K562 (cell line): Measurements from ENCODE around the gene ABLIM2. TPM values are rescaled to one million over a fixed set of nuclear protein-coding genes. Genes with fewer than 3 reads are reported as not detected.

ENCODE experiments used
- ATAC-seq: fragments of 200-7000 bp; cut with Tn5 transposase; 3 replicates; pipeline ENCODE4 v1.9.1; 2020; ENCODE audit warnings: moderate library complexity
- BruUV-seq: library from RNA; stranded (reverse); fragments of 400-500 nt; replicated peaks from 2 replicates; lab custom pipeline; 2021; lab: Mats Ljungman, UMichigan
- CTCF ChIA-PET: fragments of 300-600 bp; formaldehyde crosslinking; extraction: SDS; loops from one replicate; lab custom pipeline; 2021; ENCODE audit warnings: low intra/inter-chr PET ratio; lab: Yijun Ruan, JAX
- POLR2A ChIA-PET: fragments of 300-600, 350-650 bp; sonication (Branson Sonifier 250); formaldehyde crosslinking; extraction: SDS; loops from one replicate; lab custom pipeline; 2021; ENCODE audit warnings: antibody characterized with exemption, inconsistent platforms; lab: Yijun Ruan, JAX
- DNase-seq, 4 experiments: peaks; one replicate each; pipeline versions ENCODE4 v3.0.0 to v3.0.0-alpha.2; 2011 to 2018; ENCODE audit warnings: low spot score in 3 of 4, mixed read lengths in 3 of 4; ENCODE audit errors: extremely low read depth in 1 of 4
- FAIRE-seq: peaks from 2 replicates; lab custom pipeline; 2011; peaks lifted over from hg19 to GRCh38; lab: Jason Lieb, UNC
- H2AFZ ChIP-seq: 2 replicates; pipeline ENCODE4 v1.6.0; 2011; ENCODE audit warnings: low read depth, low read length, control low read depth, inconsistent platforms
- H3K27ac ChIP-seq: fragments of 200-600 bp; 3 replicates; pipeline ENCODE4 v1.8.0; 2011; ENCODE audit warnings: low read depth, mild to moderate bottlenecking, control low read depth, inconsistent platforms, low read length, moderate library complexity, mixed read lengths; ENCODE audit errors: extremely low read depth
- H3K27me3 ChIP-seq, 2 experiments: fragments of 300-600 bp in 1 of 2; 2 replicates in 1 of 2; 3 replicates in 1 of 2; pipeline versions ENCODE4 v1.6.0 to v1.8.0; 2011; ENCODE audit warnings: inconsistent platforms in 2 of 2, low read length in 2 of 2, mild to moderate bottlenecking in 1 of 2, mixed read lengths in 1 of 2, moderate library complexity in 1 of 2; ENCODE audit not compliant: control insufficient read depth in 2 of 2, insufficient read depth in 2 of 2
- H3K36me3 ChIP-seq: fragments of 300-600 bp; 3 replicates; pipeline ENCODE4 v1.8.0; 2011; ENCODE audit warnings: mild to moderate bottlenecking, low read length, inconsistent platforms; ENCODE audit not compliant: control insufficient read depth, insufficient read depth
- H3K4me1 ChIP-seq, 2 experiments: fragments of 200-600 bp in 1 of 2; replicated peaks in 1 of 2; 2 replicates in 1 of 2; 3 replicates in 1 of 2; pipeline versions ENCODE4 v1.5.1 to v1.8.0; 2011; ENCODE audit warnings: inconsistent platforms in 2 of 2, low read length in 2 of 2, mild to moderate bottlenecking in 1 of 2, mixed read lengths in 1 of 2, moderate library complexity in 1 of 2; ENCODE audit not compliant: control insufficient read depth in 2 of 2, insufficient read depth in 2 of 2
- H3K4me2 ChIP-seq: 2 replicates; pipeline ENCODE4 v1.6.1; 2011; ENCODE audit warnings: low read length, control low read depth, inconsistent platforms, mixed read lengths; ENCODE audit not compliant: insufficient read depth
- H3K4me3 ChIP-seq: fragments of 200-600 bp; sonication (generic), shearing (Covaris generic); 2 replicates; pipeline ENCODE4 v1.5.1; 2016; ENCODE audit warnings: control low read depth, inconsistent platforms
- H3K79me2 ChIP-seq: fragments of 200-600 bp; 3 replicates; pipeline ENCODE4 v1.8.0; 2011; ENCODE audit warnings: low read length, inconsistent platforms; ENCODE audit not compliant: control insufficient read depth, insufficient read depth
- H3K9ac ChIP-seq, 2 experiments: 2 replicates each; pipeline versions ENCODE4 v1.6.0 to v1.6.1; 2011; ENCODE audit warnings: low read depth in 2 of 2, low read length in 2 of 2, control low read depth in 1 of 2, inconsistent platforms in 1 of 2, mild to moderate bottlenecking in 1 of 2, mixed read lengths in 1 of 2; ENCODE audit not compliant: insufficient read depth in 1 of 2
- H3K9me1 ChIP-seq: one replicate; pipeline ENCODE4 v1.6.0; 2011; ENCODE audit warnings: inconsistent platforms, mild to moderate bottlenecking, low read length, moderate library complexity; ENCODE audit not compliant: control insufficient read depth, insufficient read depth
- H3K9me3 ChIP-seq: replicated peaks from 2 replicates; pipeline ENCODE4 v1.5.1; 2011; ENCODE audit warnings: low read depth, low read length, inconsistent platforms; ENCODE audit not compliant: control insufficient read depth, insufficient read depth
- H4K20me1 ChIP-seq: replicated peaks from 2 replicates; pipeline ENCODE4 v1.6.1; 2011; ENCODE audit warnings: low read length, inconsistent platforms, mixed read lengths; ENCODE audit not compliant: control insufficient read depth, insufficient read depth
- ESRRA ChIP-seq: fragments of 450-650 bp; IDR thresholded peaks from 2 replicates; pipeline ENCODE4 v1.6.1; 2014; ENCODE audit warnings: low read depth, mild to moderate bottlenecking, moderate library complexity, borderline replicate concordance
- HEY1 ChIP-seq: fragments of 250-450 bp; sonication (Bioruptor Pico); IDR thresholded peaks from 2 replicates; pipeline ENCODE4 v1.5.0; 2020; ENCODE audit warnings: mild to moderate bottlenecking, moderate library complexity, borderline replicate concordance
- KLF16 ChIP-seq: IDR thresholded peaks from 2 replicates; pipeline ENCODE4 v1.6.1; 2016; ENCODE audit warnings: antibody characterized with exemption
- NCOA1 ChIP-seq: fragments of 450-650 bp; IDR thresholded peaks from 2 replicates; pipeline ENCODE4 v1.6.1; 2016; ENCODE audit warnings: low read depth
- NFIC ChIP-seq: fragments of 450-650 bp; IDR thresholded peaks from 2 replicates; pipeline ENCODE4 v1.6.1; 2017; ENCODE audit warnings: mild to moderate bottlenecking, inconsistent platforms
- SPI1 ChIP-seq: IDR thresholded peaks from 2 replicates; pipeline ENCODE4 v1.6.1; 2011; ENCODE audit warnings: low read depth, low read length, control low read depth, borderline replicate concordance
- WGBS: fragments of 100-300 bp; shearing (Covaris generic); methylation state at CpG from one replicate; pipeline ENCODE4 v1.1.6; 2016; ENCODE audit warnings: low coverage, mixed read lengths; ENCODE audit not compliant: insufficient coverage; ENCODE audit errors: missing lambda C conversion rate; 5-methylcytosine and 5-hydroxymethylcytosine counted together
- in situ Hi-C: fragments of 300-500 bp; cut with MboI; formaldehyde crosslinking; loops from 4 replicates; pipeline ENCODE4 v1.15.0; 2018; ENCODE audit warnings: inconsistent platforms, mixed read lengths
- intact Hi-C: fragments of 100-400 bp; cut with micrococcal nuclease; formaldehyde crosslinking; loops from 2 replicates; pipeline ENCODE4 v1.14.2; 2022
- polyA plus RNA-seq, 8 experiments: library from polyadenylated mRNA; depleted of rRNA in 4 of 8; stranded (reverse) in 5 of 8; unstranded in 3 of 8; fragments of >200 nt; fragmentation: Nextera tagmentation in 2 of 8; fragmentation: Illumina TruSeq in 1 of 8; extraction: Ambion mirVana in 2 of 8; extraction: Trizol in 1 of 8; gene quantifications; 2 replicates each; pipeline versions ENCODE4 v1.2.1 to v1.2.3, GENCODE V29; 2011 to 2014; ENCODE audit warnings: inconsistent platforms in 1 of 8, missing spikeins in 1 of 8
- total RNA-seq, 7 experiments: library from RNA; depleted of rRNA in 6 of 7; stranded (reverse); fragments of >200 nt in 6 of 7; fragmentation: Illumina TruSeq in 2 of 7; extraction: Trizol in 2 of 7; gene quantifications; 2 replicates each; pipeline versions ENCODE4 v1.2.1 to v1.2.3, GENCODE V29; 2011 to 2021; ENCODE audit warnings: low replicate concordance in 1 of 7
- TF ChIP-seq, protein P1 (sequence below): sonication (generic); formaldehyde crosslinking; IDR thresholded peaks from 2 replicates; pipeline ENCODE4 v1.8.0; 2022; ENCODE audit warnings: mild to moderate bottlenecking, missing genetic modification reagents

ABLIM2 gene
- total and polyA plus RNA-seq, 9 of the 15 experiments (the other 6 are each of a cell fraction or from before 2014, with no cell fraction given) = not detected

DNA sequence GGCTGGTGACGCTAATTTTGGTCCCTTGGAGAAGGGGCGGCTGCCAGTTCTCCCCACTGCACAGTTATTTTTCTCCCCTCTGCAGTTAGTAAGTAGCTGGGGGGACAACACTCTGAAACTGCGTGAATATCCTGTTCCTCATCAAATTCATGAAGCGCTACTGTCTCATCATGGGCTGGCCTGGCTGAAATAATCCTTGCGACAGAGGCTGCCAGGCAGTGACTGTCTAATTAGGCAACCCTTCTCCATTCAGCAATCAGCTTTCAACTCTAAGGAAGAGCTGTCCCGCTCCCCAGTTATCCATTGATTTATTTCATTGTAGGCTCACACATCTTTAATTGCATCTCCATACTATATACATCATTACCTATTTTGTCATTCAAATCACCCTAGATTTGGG, 48.7 kb upstream of the ABLIM2 start:
- ChIA-PET CTCF (no interaction called here), POLR2A (interaction anchor here (0.8 to 2.0 kb wide), 4 partner anchors 8 to 18 kb away, joined by 3 to 8 read pairs (median 4); partner anchors contain the start of gene SH3TC1)
- peaks cover 0 to 17% of the 10 kb centered on the region in 2 experiments; a peak in 2 of 5 replicates for H3K4me1 ChIP-seq
- intact Hi-C loops (no loop called here), in situ Hi-C loops (no loop called here)
- H3K27me3 ChIP-seq = peaks cover 18 to 72% of the 10 kb centered on the region in 2 experiments; a peak in 4 of 5 replicates
- H3K79me2 ChIP-seq = no peaks in the 10 kb centered on the region
- H3K9me3 ChIP-seq = no peaks in the 10 kb centered on the region
- no TSS peak for BruUV-seq
- no peak overlapping the region for H3K4me3 ChIP-seq
- DNase-seq (no peak), FAIRE-seq (no peak), ATAC-seq (no peak)
- peaks cover 20% of the 10 kb centered on the region for H4K20me1 ChIP-seq
- TF ChIP-seq NCOA1 (no peak), ESRRA (no peak)
- H3K36me3 ChIP-seq = no peaks in the 10 kb centered on the region
- H2AFZ ChIP-seq = no peak overlapping the region
- H3K9me1 ChIP-seq = no peaks in the 10 kb centered on the region
- H3K9ac ChIP-seq = no peak overlapping the region
- WGBS = 19% methylated on average over 6 of the region's 6 CpGs
- no peak overlapping the region for H3K4me2 ChIP-seq
- no peak overlapping the region for H3K27ac ChIP-seq

DNA sequence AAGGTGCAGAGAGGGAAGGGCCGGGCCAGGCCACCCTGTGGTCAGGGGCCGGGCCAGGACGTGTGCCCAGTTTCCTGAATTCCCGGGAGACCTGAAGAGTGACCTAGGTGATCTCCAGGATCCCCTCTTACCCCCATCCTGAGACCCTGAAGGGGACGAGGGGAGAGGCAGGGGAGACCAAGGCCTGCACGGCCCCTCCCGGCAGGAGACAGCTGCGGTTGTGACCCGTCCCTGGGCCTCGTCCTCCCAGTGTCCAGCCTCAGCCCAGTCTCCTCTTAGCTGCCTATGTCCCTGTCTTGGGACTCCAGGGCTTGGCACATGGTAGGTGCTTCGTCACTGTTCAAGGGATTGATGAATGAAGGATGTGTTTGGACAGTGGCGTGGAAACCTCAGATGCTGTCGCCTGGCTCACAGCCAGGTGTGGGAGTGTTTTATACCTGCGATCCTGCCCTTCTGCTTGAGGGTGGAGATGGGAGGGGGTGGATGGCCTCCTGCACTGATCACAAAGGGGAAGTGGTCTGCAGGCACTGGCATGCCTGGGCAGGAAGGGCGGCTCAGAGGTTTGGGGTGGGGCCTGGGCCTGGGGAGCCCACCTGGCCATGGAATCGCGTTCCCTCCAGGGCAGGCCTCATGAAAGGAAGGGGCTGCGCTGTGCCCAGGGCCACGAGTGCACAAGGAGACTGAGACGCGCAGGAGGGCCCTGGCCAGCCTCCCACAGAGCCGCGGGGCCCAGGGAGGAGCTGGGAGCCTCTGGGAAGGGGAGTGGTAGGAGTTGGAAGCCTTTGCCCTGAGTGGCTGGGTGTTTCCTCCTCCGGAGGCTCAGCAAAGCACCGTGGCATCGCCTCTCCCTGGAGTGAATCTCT, 47.4 kb upstream of the ABLIM2 start:
- Histone ChIP-seq H3K9me3 (no peaks in the 10 kb centered on the region), H3K9me1 (no peaks in the 10 kb centered on the region), H3K4me2 (no peak overlapping the region), H3K27me3 (peaks cover 18 to 73% of the 10 kb centered on the region in 2 experiments; a peak in 4 of 5 replicates), H3K4me1 (peaks cover 0 to 17% of the 10 kb centered on the region in 2 experiments; a peak in 2 of 5 replicates), H2AFZ (no peak overlapping the region), H3K36me3 (no peaks in the 10 kb centered on the region), H3K9ac (peak overlapping the region in 1 of 2 experiments; percentile 14; a peak in 1 of 4 replicates), H3K4me3 (no peak overlapping the region), H3K79me2 (no peaks in the 10 kb centered on the region), H3K27ac (no peak overlapping the region), H4K20me1 (peaks cover 20% of the 10 kb centered on the region)
- in situ Hi-C loops (no loop called here), intact Hi-C loops (no loop called here)
- DNase-seq (no peak), ATAC-seq (no peak), FAIRE-seq (no peak)
- 6% methylated on average over 18 of the region's 26 CpGs for WGBS
- ChIA-PET POLR2A (interaction anchor here (0.5 to 2.0 kb wide), 5 partner anchors 12 to 170 kb away, joined by 3 to 8 read pairs (median 4); no protein-coding TSS in a partner anchor), CTCF (no interaction called here)
- no TSS peak for BruUV-seq
- TF ChIP-seq, protein P1, sequence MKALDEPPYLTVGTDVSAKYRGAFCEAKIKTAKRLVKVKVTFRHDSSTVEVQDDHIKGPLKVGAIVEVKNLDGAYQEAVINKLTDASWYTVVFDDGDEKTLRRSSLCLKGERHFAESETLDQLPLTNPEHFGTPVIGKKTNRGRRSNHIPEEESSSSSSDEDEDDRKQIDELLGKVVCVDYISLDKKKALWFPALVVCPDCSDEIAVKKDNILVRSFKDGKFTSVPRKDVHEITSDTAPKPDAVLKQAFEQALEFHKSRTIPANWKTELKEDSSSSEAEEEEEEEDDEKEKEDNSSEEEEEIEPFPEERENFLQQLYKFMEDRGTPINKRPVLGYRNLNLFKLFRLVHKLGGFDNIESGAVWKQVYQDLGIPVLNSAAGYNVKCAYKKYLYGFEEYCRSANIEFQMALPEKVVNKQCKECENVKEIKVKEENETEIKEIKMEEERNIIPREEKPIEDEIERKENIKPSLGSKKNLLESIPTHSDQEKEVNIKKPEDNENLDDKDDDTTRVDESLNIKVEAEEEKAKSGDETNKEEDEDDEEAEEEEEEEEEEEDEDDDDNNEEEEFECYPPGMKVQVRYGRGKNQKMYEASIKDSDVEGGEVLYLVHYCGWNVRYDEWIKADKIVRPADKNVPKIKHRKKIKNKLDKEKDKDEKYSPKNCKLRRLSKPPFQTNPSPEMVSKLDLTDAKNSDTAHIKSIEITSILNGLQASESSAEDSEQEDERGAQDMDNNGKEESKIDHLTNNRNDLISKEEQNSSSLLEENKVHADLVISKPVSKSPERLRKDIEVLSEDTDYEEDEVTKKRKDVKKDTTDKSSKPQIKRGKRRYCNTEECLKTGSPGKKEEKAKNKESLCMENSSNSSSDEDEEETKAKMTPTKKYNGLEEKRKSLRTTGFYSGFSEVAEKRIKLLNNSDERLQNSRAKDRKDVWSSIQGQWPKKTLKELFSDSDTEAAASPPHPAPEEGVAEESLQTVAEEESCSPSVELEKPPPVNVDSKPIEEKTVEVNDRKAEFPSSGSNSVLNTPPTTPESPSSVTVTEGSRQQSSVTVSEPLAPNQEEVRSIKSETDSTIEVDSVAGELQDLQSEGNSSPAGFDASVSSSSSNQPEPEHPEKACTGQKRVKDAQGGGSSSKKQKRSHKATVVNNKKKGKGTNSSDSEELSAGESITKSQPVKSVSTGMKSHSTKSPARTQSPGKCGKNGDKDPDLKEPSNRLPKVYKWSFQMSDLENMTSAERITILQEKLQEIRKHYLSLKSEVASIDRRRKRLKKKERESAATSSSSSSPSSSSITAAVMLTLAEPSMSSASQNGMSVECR (CRISPR knock-in tag) = 0 out of 2 replicates have a peak, but pooled peaks have one; percentile 28
- no peak for TF ChIP-seq HEY1 (CRISPR knock-in tag)
- 0 out of 2 replicates have a peak, but pooled peaks have one; percentile 17 for TF ChIP-seq SPI1
- TF ChIP-seq NFIC = peak; percentile 66
- TF ChIP-seq KLF16 = no peak
